Fibroblast of skin of right quadriceps (primary cell): ENCODE results near the gene LHFPL2.

Experiments used
- DNase-seq: peaks from one replicate; pipeline ENCODE4 v3.0.0-alpha.2; 2013

The LHFPL2 gene

DNA sequence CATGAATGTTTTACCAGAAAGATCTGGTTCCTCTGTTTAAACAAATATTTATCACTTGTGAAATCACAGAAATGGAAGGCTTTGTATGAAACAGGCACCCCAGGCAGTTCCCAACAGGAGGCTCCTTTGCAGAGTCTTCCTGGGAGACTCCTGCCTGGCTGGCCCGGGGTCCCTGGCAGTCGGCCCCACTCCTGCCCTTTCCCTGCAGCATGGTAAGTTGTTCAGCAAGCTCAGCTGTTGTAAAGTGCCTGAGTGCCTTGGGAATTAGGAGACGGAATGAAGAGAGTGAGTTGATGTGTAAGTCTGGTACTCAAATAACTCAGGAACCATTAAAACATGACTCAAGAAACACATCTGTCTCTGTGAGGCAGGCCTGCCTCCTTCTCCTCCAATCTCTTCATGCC lies 17.5 kb upstream of the LHFPL2 start:
- DNase-seq, result no peak

DNA sequence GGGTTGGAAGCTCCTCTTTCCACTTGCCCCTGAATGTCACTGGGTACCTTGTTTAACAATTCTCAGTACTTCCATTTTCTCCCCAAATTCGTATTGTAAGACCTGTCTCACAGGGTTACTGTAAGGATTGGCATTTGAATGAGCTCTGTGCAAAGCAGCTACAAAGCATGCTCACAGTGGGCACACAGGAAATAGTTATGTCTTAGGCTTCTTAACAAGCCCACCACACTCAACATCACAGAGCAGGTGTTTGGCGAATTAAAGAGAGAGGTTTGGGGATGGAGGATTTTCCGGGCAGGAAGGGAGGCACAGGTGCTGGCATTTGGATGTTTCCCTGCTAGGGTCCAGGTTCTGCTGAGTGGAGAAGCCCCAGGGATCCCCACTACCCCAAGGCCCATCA lies 17.0 kb upstream of the LHFPL2 start:
- no peak for DNase-seq

DNA sequence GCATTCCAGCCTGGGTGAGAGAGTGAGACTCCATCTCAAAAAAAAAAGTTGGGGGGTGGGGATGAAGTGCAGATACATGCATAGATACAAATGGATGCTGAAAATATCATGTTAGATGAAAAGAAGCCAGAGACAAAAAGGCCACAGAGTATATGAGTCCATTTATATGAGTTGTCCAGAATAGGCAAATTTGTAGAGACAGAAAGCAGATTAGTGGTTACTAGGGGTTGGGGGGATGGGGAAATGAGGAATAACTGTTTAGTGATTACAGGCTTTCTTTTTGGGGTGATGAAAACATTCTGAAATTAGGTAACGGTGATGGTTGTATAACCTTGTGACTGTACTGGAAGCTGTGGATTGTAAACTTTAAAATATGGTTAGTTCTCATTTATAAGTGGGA lies 13.8 kb upstream of the LHFPL2 start:
- DNase-seq, result no peak

DNA sequence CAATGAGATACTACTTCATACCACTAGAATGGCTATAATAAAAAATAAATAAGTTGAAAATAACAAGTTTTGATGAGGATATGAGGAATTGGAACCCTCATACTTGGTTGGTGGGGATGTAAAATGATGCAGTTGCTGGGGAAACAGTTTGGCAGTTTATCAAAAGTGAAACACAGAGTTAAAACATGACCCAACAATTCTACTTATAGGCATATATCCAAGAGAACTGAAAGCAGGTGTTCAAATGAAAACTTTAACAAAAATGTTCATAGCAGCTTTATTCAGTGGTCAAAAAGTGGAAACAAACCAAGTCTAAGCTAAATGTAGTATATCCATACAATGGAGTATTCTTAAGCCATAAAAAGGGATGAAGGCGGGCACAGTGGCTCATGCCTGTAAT lies 13.1 kb upstream of the LHFPL2 start:
- DNase-seq, result no peak

DNA sequence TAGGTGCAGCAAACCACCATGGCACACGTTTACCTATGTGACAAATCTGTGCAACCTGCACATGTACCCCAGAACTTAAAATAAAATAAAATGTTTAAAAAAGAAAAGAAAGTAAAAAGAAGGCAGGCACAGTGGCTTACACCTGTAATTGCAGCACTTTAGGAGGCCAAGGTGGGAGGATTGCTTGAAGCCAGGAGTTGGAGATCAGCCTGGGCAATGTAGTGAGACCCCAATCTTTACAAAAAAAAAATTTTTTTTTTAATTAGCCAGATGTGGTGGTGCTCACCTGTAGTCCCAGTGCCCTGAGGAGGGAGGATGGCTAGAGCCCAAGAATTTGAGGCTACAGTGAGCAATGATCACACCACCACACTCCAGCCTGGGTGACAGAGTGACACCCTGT lies 12.5 kb upstream of the LHFPL2 start:
- DNase-seq, result no peak

DNA sequence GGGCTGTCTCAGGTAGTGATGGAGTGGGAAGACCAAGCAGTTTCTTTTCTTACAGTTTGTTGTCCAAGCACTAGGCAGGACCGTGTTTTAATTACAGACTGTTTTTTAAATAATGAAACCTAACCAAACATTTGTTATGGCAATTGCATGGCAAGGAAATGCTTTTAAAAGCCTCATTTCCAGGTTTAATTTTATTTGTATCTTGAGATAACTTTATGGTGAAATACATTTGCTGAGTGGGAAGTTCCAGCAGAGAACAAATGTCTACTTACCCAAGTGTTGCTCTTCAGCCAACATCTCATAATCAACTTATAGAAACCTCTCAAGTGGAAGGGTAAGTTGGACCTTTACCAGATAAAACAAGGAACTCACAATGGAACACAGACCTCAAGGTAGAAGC lies 11.8 kb upstream of the LHFPL2 start:
- no peak for DNase-seq

DNA sequence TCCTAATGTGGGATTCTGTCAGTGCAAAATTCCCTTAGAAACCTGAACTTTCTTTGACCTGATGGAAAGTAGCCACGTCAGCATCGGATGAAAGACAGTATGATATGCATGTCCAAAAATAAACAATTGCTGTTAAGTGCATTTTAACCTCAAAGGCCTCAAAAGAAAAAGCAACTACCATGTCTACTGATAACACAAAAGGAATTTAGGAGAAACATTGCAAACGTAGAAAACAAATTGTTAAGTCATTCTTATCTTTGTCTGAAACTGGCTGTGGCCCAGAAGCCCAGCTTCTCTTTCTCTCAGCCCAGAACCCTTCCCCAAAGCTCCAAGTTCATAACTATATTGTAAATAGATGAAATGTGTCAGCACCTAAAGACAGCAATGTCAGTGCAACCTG lies 11.1 kb upstream of the LHFPL2 start:
- no peak for DNase-seq

DNA sequence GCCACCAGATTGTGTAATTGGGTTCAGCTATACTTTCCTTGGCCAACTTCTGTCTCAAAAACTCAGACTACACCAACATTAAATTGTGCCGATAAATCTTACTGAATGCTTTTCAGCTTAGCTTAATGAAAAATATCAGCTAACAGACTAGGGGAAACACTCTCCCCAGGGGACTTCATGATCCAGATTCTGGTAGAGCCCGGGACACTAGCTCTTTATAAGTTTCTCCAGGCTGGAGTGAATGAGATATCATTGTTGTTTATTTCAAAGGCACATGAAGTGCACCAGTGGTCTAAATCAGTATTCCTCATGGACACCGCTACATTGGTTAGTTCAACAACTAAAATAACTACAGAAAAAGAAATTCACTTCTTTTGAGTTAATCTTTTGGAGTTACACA lies 10.5 kb upstream of the LHFPL2 start:
- DNase-seq, result no peak

DNA sequence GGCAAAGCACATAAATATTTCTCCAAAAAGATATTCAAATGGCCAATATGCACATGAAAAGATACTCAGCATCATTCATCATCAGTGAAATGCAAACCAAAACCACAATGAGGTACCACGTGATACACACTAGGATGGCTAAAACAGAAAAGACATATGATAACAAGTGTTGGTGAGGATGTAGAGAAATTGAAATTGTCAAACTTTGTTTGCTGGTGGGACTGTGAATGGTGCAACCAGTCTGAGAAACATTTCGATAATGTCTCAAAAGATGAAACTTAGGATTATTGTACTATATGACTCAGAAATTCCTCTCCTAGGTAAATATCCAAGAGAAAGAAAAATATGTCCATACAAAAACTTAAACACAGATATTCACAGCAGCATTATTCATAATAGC lies 8.6 kb upstream of the LHFPL2 start:
- DNase-seq, result no peak

DNA sequence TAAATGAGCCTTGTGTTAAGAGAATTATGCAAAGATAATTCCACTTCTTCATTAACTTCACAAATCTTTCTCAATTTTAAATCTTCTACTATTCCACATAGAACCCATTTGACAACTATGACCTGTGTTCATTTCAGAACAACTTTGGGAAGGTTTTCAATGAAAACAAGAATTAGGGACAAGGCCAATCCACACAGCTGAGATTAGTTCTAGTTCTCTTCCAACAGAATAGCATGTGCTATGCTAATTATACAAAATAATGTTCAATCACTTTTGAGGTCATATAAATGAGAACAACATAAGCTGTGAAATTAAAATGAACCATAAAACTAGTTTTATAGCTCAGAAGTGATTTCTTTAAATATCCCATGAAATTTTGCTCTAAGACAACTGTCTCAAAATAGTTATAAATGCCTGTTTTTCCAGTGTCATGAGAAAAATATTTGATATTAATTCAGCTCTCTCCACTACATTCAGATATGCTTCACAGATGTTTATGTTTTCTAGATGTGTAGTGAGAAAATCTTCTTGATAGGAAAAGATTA lies 7.2 kb upstream of the LHFPL2 start:
- DNase-seq, result no peak

DNA sequence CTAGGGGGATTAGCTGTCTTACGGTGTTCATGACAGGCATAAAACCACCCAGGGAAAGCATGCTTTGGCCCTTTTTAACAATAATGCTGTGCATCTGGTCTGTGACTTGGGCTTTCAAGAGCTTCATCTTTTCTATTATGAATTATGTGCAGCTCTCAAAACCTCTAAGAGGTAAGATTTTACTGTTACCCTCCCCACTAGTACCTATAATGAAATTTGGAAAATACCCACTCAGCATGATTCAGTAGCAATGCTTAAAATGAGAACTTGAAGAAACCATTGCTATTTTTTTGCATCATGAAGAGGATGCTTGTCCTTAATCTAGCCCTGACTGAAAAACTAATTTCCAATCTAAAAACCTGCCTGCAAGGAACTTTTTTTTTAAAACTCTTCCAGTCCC lies 5.8 kb upstream of the LHFPL2 start:
- DNase-seq, result no peak

DNA sequence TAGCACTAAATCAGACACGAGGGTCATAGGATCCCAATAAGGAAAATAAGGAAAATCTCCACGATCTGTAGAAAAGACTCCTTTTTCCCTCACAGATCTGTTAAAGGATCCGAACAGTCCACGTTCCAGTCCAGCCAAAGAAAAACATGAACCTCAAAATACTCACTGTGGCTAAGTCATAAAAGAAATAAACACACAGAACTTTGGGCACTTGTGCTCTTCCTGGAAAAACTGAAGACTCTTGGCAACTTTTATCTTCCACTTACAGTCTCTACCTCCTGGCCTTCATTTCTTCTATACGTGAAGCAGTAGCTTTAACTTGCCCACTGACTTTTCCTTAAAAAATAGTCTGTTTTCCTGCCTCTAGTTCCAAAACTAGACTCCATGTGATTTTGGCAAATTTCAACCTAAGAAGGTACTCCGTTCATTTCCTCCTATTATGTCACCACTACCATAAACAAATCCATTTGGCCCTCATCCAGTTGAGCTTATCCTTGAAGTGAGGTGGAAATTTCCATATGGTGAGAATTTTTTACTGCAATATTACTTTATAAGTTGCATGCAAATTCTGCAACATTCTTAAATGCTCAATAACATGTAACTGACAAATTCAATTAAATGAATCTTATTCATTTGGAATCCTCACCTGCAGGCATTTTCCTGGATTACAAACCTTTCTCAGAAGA lies 5.3 kb upstream of the LHFPL2 start:
- DNase-seq, result no peak

DNA sequence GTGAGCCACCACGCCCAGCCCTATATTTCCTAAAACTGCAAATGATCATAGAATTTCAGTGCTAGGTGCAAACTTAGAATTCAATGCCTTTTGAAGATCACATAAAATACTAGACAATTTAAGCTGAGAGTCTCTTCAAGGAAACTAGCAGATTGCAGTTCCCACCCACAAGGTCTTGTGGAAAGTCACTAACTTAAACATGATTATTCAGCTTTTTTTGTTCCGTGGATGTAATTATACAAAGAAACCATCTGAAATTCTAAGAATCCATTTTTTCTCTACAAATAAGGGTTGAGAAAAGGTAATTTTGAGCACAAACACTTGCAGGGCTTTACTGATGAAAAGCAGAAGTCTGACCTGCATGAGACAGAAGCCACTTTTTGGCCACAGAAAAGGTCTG lies 4.5 kb upstream of the LHFPL2 start:
- no peak for DNase-seq

DNA sequence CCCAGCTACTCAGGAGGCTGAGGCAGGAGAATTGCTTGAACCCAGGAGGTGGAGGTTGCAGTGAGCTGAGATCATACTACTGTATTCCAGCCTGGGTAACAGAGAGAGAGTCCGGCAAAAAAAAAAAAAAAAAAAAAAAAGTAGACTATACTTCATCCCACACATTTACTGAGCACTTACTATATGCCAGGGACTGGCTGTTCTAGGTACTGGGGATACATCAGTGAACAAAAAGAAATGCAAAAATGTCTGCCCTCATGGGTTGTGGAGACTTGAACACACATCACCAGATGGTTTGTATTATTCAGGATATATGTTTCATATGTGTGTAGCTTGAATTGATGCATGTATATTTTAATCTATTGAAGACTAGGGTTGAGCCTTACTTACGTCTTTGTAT lies 2.9 kb upstream of the LHFPL2 start:
- DNase-seq, result no peak

DNA sequence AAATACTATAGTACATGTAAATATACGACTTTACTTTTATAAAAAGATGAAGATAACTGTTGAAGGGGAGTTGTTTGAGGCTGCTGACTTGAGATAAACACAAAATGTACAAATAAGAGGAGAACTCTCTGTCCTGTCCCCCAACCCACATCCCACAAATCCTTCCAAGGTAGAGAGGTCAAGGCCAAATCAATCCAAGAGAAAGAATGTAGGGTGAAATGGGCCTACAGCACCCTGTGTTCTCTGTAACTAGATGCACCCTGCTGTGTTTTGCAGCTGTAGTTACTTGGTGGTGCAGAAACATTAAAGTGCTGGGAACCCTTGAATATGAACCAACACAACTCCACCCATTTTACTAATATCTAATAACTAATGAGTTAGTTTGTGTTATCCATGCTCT lies 2.0 kb upstream of the LHFPL2 start:
- no peak for DNase-seq

DNA sequence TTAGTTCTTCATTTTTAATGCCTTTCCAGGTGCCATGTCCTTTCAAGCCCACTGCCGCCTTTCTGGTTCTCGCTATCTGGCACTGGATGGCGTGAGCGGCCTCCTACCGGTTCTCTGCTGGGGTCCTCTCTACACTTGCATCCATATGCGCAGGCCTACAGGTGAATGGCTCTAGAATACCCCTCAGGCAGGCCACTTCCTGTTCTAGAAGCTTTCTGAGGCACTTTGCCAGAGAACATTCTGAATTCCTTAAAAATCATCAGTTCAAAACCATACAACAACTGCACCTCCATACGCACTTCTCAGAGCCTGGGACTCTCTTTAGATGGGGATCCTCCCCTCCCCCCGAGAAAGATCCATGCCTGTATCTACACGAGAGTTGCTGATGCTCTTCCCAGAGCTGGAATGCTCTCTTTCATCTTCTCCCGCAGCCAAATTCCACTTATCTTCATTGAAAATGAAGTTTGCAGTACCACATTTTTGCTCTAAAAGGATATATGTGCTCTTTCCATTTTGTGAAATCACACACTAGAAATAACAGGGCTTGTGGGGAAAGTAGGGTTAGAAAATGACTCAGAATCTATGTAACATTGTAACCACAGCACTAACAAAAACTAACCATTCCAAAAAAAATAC lies 1.4 kb upstream of the LHFPL2 start:
- DNase-seq, result peak; percentile 71

DNA sequence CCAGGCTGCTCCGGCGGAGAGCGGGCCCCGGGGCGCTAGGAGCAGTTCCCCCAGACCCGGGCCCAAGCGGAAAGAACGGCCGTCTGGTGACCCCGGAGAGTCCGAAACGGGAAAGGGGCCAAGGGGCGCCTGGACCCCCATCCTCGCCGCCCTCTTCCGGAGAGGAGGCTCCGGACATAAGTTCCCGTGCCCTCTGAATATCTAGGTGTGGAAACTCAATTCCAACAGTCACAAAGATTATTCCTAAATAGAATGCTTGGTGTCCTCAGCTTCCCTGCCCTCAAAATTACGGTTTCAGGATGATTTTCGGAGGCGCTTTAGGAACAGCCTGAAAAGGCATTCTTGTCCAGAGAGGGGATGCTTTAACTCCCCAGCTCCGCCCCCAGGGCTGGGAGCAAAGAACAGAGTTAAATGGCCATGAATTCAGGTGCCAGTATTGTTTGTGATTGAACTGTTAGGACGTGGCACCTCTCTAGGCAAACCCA lies 681 bp upstream of the LHFPL2 start:
- peak; percentile 16 for DNase-seq

DNA sequence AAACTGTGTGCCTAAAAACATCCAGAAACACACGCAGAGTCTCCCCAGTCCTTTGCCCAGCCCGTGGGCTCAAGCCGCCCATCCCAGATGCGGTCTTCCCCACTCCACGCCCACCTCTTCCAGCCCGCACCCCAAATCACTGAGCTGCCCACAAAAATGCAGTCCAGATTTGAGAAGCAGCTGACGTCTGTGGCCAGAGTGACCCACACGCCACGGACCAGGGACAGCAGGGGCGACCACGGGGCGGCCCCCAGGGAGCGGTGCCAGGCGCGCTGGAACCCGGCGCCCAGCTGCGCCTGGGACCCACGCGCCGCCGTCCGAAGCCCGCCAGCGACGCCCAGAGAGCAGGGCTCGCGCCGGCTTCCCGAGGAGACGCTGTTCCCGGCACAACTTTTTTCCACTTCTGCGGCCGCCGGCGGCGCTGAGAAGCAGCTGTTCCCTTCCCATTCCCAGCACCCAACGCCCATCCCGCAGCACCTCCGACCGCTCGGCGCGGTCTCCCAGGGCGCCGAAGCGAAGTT lies 674 bp downstream of the LHFPL2 start:
- DNase-seq, result peak; percentile 64

DNA sequence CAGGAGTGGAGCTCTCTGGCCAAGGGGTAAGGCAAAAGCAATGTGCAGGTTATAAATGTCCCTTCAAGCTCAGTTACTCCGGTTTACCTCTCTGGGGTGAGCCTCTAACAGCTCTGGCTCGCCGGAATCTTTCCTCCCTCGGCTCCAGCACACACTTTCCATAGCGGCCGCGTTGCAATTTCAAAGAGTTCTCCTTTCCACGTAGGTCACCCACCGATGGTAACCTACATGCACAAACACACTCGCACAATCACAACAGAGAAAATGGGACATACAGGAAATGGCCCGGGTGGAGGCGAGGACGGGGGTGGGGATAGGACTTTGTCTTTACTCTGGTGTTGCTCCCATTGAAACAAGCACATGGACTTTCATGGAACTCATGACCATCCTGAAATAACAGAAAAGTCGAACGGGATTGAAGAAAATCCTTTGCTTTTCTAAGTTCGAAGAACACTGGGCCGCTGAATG lies 1.2 kb downstream of the LHFPL2 start:
- peak; percentile 13 for DNase-seq

DNA sequence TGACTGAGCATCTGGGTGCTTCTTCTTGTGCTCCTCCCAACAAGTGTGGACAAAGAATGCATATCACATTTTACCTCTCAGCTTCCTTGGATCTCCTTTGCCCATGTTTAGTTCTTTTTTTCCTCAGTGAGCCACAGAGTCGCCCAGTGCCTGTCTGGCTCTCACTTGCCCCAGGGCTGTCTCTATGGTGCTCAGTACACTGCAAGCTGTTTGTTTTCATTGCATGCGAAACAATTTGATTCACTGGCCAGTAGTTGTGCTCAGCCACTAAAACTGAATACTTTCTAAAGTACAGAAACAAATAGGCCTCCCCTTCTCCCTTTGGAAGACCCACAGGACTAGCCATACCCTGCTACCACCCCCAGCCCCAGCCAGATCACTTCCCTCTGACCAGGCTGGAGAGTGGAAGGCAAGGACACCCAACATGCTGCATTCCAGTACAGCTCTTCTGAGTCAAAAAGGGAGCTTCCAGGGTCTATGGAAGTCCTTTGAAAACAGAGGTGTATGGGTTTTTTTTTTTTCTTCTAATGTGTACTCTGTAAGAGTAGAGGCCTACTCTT lies 3.8 kb downstream of the LHFPL2 start:
- no peak for DNase-seq

DNA sequence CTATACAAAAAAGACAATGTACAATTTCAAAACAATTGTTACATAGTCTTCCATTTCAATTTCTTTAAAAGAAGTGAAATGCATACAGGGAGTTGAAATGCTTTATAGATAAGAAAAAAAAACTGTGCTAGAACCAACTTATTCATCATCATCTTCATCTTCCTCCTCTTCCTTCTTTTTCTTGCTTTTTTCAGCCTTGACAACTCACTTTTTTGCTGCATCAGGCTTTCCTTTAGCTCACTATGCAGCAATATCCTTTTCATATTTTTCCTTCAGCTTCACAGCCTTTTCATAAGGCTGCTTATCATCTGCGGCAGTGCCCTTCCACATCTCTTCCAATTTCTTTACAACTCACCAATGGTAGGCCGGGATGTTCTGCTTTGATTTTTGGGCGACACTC lies 4.4 kb downstream of the LHFPL2 start:
- DNase-seq, result no peak

DNA sequence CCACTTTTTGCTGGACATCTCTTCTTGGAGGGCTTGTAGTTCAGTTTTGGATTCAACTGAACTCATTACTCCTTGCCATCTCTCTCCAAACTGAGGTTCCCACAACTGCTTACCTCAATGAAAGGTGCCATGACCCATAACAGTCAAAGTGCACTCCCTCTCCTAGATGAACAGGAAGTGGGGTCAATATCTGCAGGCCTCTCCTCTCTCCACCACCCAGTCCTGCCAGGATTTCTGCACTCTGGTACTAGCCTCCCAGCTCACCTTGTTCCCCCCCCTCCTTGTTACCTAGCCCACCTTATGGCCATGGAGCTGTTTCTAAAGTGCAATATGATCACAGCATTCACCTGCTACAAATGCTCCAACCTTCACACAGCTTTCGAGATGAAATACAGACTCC lies 5.9 kb downstream of the LHFPL2 start:
- DNase-seq, result no peak

DNA sequence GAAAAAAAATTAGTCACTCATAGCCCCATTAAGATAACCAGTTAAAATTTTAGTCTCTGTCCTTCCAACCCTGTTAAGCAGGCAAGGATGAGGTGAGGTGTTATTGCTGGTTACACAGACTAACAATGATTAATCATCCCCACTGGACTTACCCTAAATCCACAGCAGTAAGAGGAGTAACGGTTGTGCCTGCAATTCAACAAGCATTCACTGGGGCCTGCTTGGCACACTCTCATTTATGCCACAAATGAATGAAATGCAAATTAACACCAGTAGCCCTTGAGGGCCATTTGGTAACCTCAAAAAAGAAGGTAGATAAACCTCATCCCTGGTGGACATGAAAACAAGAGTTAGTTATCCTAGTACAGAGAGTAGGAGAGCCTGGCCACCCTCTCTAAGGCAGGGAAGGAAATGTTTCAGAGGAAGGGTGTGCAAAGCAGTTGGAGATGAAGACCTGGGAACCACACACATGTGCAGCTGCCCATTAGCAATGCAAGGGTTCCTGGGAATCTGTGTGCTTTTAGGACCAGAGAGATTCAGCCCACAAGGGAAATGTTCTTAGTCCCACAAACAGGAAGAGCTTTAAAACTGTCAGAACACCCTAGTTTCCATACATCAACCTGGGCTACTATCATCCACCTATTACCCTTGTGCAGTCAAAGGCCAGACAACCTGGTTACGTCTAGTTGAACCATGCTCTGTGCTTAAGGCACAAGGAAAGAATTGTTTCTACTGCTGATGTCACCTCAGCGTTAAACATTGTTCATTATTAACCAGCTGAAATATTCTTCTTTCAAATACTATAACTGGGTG lies 7.7 kb downstream of the LHFPL2 start:
- DNase-seq, result no peak
